Spleen (tissue), 11 donors: ENCODE data around the gene ZNF512B. TPM values are rescaled to one million over a fixed set of nuclear protein-coding genes. Genes with fewer than 3 reads are reported as not detected.
A peak's percentile ranks its signal among the peaks of the same experiment; 100 is the strongest.

Experiments
- DNase-seq: peaks from one replicate; pipeline ENCODE4 v3.0.0-alpha.2; 2020
- H3K27ac ChIP-seq, 8 donors: fragments of 200-600 bp; sonication (generic) in 7 of 8; 1 replicate in 4 of 8; 2 replicates in 4 of 8; pipeline versions ENCODE4 v1.5.0 to v1.8.0; 2016 to 2021; ENCODE audit warnings: inconsistent platforms in 4 of 8, mild to moderate bottlenecking in 4 of 8, moderate library complexity in 1 of 8
- H3K27me3 ChIP-seq, 7 donors: fragments of 200-600 bp; sonication (generic) in 6 of 7; replicated peaks in 1 of 7; 1 replicate in 4 of 7; 2 replicates in 3 of 7; pipeline versions ENCODE4 v1.5.0 to v1.8.0; 2016 to 2021; ENCODE audit warnings: inconsistent platforms in 3 of 7, mild to moderate bottlenecking in 1 of 7
- H3K36me3 ChIP-seq, 6 donors: fragments of 200-600 bp; sonication (generic) in 5 of 6; 1 replicate in 4 of 6; 2 replicates in 2 of 6; pipeline versions ENCODE4 v1.5.0 to v1.8.0; 2016 to 2021; ENCODE audit warnings: inconsistent platforms in 2 of 6
- H3K4me1 ChIP-seq, 6 donors: fragments of 200-600 bp; sonication (generic) in 5 of 6; 1 replicate in 3 of 6; 2 replicates in 3 of 6; pipeline versions ENCODE4 v1.5.0 to v1.8.0; 2016 to 2021; ENCODE audit warnings: inconsistent platforms in 3 of 6
- H3K4me3 ChIP-seq, 8 donors: fragments of 200-600 bp; sonication (generic) in 7 of 8; 1 replicate in 4 of 8; 2 replicates in 4 of 8; pipeline versions ENCODE4 v1.5.0 to v1.8.0; 2016 to 2021; ENCODE audit warnings: inconsistent platforms in 4 of 8, mild to moderate bottlenecking in 4 of 8, moderate library complexity in 2 of 8
- H3K9me3 ChIP-seq, 8 donors: fragments of 200-600 bp; sonication (generic) in 7 of 8; 1 replicate in 4 of 8; 2 replicates in 4 of 8; pipeline versions ENCODE4 v1.5.0 to v1.8.0; 2016 to 2021; ENCODE audit warnings: inconsistent platforms in 4 of 8
- CTCF ChIP-seq, 11 experiments: fragments of 200-600 bp in 7 of 11; fragments of 450-650 bp in 4 of 11; sonication (generic) in 4 of 11; IDR thresholded peaks in 8 of 11; conservative IDR thresholded peaks in 3 of 11; 1 replicate in 7 of 11; 2 replicates in 4 of 11; pipeline versions ENCODE4 v1.4.0 to v1.8.0; 2016 to 2021; ENCODE audit warnings: antibody characterized with exemption in 11 of 11, inconsistent platforms in 4 of 11, mild to moderate bottlenecking in 1 of 11
- POLR2A ChIP-seq, 3 donors: fragments of 450-650 bp; IDR thresholded peaks; one replicate each; pipeline ENCODE4 v1.5.1; 2017; ENCODE audit warnings: antibody characterized with exemption in 3 of 3, mild to moderate bottlenecking in 1 of 3
- POLR2AphosphoS5 ChIP-seq, 3 donors: sonication (generic); formaldehyde crosslinking; IDR thresholded peaks; one replicate each; pipeline ENCODE4 v1.5.1; 2017; ENCODE audit warnings: antibody characterized with exemption in 3 of 3
- WGBS, 5 donors: extraction: QIAGEN DNeasy Blood & Tissue Kit in 3 of 5; methylation state at CpG; one replicate each; pipeline versions ENCODE4 v1.1.5 to v1.1.7; 2013 to 2018; 5-methylcytosine and 5-hydroxymethylcytosine counted together
- intact Hi-C: fragments of 100-400 bp; cut with DNase I; formaldehyde crosslinking; loops from one replicate; pipeline ENCODE4 v1.15.0; 2023; ENCODE audit warnings: low total_unique reads
- polyA plus RNA-seq, 3 donors: library from polyadenylated mRNA; stranded (reverse); fragments of 200-250 nt; gene quantifications; one replicate each; pipeline ENCODE4 v1.2.1, GENCODE V29; 2013
- total RNA-seq, 7 donors: library from RNA; depleted of rRNA in 3 of 7; stranded (reverse); fragments of >200 nt in 3 of 7; fragmentation: NEBNext Ultra II Directional in 4 of 7; extraction: Animal tissue kit (Norgen Biotek cat#: 25700) in 4 of 7; gene quantifications; one replicate each; pipeline versions ENCODE4 v1.1.0 to v1.2.1, GENCODE V29; 2016 to 2021
- donor health status: healthy with polysubstance abuse.
- donor health status: DM: no; HTN: no; CAD: no; lungs with moderate emphysema.
- donor health status: DM: no; HTN: no; CAD: no.
- donor health status: Bipolar disorder and iron deficiency.
- donor health status: healthy.
- donor health status: DM: no; HTN: no; CAD: no.
- donor health status: DM: yes; HTN: yes; CAD: no.

Gene ZNF512B
- total and polyA plus RNA-seq, 10 donors, result 3.4 to 21.8 (median 12.4) TPM

GRCh38 chr20:63982937-63983336 is 13.2 kb upstream of the ZNF512B start:
- intact Hi-C loops, result loop anchor here (5.0 to 10.0 kb wide), 2 partner anchors 52 to 79 kb away; partner anchors contain the start of genes C20orf204 and TCEA2
- 89 to 97% (median 91%) methylated on average over 14 of the region's 14 CpGs for WGBS, 5 donors
- no peak for TF ChIP-seq POLR2AphosphoS5 (IDR thresholded peaks at IDR 0.05)
- no peak for TF ChIP-seq POLR2A (IDR thresholded peaks at IDR 0.05)
- no peak for TF ChIP-seq CTCF (IDR thresholded peaks at IDR 0.05 in 8 of 11, conservative IDR thresholded peaks at IDR 0.05 in 3 of 11)
- H3K4me1 ChIP-seq, result peaks cover 40 to 63% (median 48%) of the 10 kb centered on the region in 6 donors
- H3K27ac ChIP-seq, result no peak overlapping the region
- no peaks in the 10 kb centered on the region for H3K9me3 ChIP-seq
- no peak for DNase-seq
- H3K4me3 ChIP-seq, result no peak overlapping the region
- no peaks in the 10 kb centered on the region for H3K27me3 ChIP-seq
- H3K36me3 ChIP-seq, result peaks cover 0 to 55% (median 53%) of the 10 kb centered on the region in 6 donors

GRCh38 chr20:63980806-63981728 is 11.3 kb upstream of the ZNF512B start, which contains the start of gene PRPF6:
TSS of gene PRPF6 (plus strand) at chr20:63981132. CDS start at chr20:63981246, 114 bp downstream.
- TF ChIP-seq POLR2AphosphoS5 (IDR thresholded peaks at IDR 0.05) (peak; percentile 97 to 99 (median 98)), POLR2A (IDR thresholded peaks at IDR 0.05) (peak in 1 of 3 donors; percentile 15), CTCF (IDR thresholded peaks at IDR 0.05 in 8 of 11, conservative IDR thresholded peaks at IDR 0.05 in 3 of 11) (peak; percentile 59 to 90 (median 84))
- H3K4me1 ChIP-seq, result peaks cover 41 to 75% (median 57%) of the 10 kb centered on the region in 6 donors
- peak within 1 kb of the TSS; percentile 70 to 96 (median 87) for H3K4me3 ChIP-seq
- DNase-seq, result peak; percentile 99
- WGBS, 5 donors, result 1 to 2% (median 1%) methylated on average over 37 to 75 of the region's 75 CpGs
- H3K27ac ChIP-seq, result peak within 1 kb of the TSS; percentile 83 to 93 (median 90)
- intact Hi-C loops, result loop anchor here (5.0 to 10.0 kb wide), 2 partner anchors 54 to 81 kb away; partner anchors contain the start of genes C20orf204 and TCEA2
- H3K27me3 ChIP-seq, result no peaks in the 10 kb centered on the region
- H3K36me3 ChIP-seq, result peaks cover 0 to 41% (median 34%) of the 10 kb centered on the region in 6 donors
- no peaks in the 10 kb centered on the region for H3K9me3 ChIP-seq

- H3K9me3 ChIP-seq, result no peaks in the 10 kb centered on the region
- H3K27ac ChIP-seq, result peak overlapping the region; percentile 83 to 93 (median 90)
- H3K27me3 ChIP-seq, result no peaks in the 10 kb centered on the region
- intact Hi-C loops, result loop anchor here (5.0 to 10.0 kb wide), 2 partner anchors 54 to 82 kb away; partner anchors contain the start of genes C20orf204 and TCEA2
- DNase-seq, result no peak
- peak overlapping the region in 7 of 8 donors; percentile 45 to 96 (median 81) for H3K4me3 ChIP-seq
- peaks cover 0 to 41% (median 27%) of the 10 kb centered on the region in 6 donors for H3K36me3 ChIP-seq
- TF ChIP-seq POLR2AphosphoS5 (IDR thresholded peaks at IDR 0.05) (no peak), CTCF (IDR thresholded peaks at IDR 0.05 in 8 of 11, conservative IDR thresholded peaks at IDR 0.05 in 3 of 11) (no peak), POLR2A (IDR thresholded peaks at IDR 0.05) (no peak)
- peaks cover 41 to 75% (median 57%) of the 10 kb centered on the region in 6 donors for H3K4me1 ChIP-seq
- 44 to 68% (median 59%) methylated on average over 12 to 15 of the region's 15 CpGs for WGBS, 5 donors
Measured at GRCh38 chr20:63980317-63980805, 10.6 kb upstream of the ZNF512B start.
